Measurements from ENCODE around the gene HCFC1R1.
A peak's percentile ranks its signal among the peaks of the same experiment; 100 is the strongest.

The HCFC1R1 gene

DNA sequence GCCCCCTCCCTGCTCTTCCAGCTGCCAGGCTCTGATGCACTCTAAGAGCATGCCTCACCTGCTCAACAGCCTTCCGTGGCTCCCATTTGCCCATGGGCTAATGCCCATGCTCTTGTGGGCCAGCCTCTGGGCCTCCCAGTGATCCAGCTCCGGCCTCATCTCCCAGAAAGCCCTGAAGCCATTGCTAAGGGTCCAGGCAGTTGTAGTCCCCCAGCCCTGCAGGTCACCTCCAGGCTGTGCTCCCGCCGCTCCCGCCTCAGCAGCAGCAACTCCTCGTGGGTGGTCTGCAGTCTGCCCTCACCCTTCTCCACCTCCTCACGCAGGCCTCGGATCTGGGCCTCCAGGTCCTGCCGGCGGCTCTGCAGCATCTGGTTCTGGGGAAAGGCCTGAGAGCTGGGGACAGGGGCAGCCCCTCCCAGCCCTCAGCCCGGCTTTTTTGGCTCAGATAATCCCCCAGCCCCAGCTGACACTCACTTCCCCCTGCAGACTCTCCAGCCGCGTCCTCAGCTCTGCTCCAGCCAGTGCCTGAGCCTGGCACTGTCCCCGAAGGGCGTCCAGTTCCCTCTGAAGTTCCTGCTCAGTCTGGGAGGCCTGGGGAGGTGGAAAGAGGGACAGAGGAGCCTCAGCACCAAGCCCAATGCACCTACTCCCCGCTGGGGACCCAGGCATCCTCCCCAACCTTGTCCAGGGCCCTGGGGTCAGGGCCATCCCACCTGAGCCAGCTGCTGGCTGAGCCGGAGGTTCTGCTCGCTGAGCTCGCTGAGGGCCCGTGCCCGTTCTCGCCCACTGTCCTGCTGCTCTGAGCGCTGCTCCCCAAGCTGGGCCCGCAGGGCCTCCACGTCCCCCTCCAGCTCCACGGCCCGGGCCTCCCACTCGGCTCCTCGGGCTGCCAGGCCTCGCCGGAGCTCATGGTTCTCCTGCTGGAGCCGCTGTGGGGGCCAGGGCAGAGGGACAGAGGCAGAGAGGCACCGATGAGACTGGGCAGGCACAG lies 6.8 kb upstream of the HCFC1R1 start:
- H3K4me3 ChIP-seq (ENCODE audit: low read depth, low read length), result no peak overlapping the region
- peaks cover 5% of the 10 kb centered on the region for H3K4me1 ChIP-seq (ENCODE audit: control insufficient read depth, insufficient read depth, low read length)
- CTCF ChIA-PET, result interaction anchor here (0.6 to 9.2 kb wide), 17 partner anchors 9 to 1087 kb away, joined by 3 to 149 read pairs (median 9); partner anchors contain the start of genes BICDL2, HCFC1R1, THOC6 and TNFRSF12A
- TF ChIP-seq ZNF600 (tag by site-specific recombination; IDR thresholded peaks at IDR 0.05) (no peak), ZNF16 (tag by site-specific recombination; IDR thresholded peaks at IDR 0.05; ENCODE audit: low read depth) (peak; percentile 85)
- POLR2A ChIA-PET, result interaction anchor here (0.6 to 3.1 kb wide), 10 partner anchors 9 to 104 kb away, joined by 3 to 51 read pairs (median 5); partner anchors contain the start of genes HCFC1R1, THOC6, TNFRSF12A and ZNF213
- H3K36me3 ChIP-seq (ENCODE audit: control insufficient read depth in 2 of 2, insufficient read depth in 1 of 2, low read length in 2 of 2), result peaks cover 0 to 19% of the 10 kb centered on the region in 2 experiments; a peak in 1 of 3 replicates
- H3K9me3 ChIP-seq (ENCODE audit: control insufficient read depth, insufficient read depth, low read depth, low read length), result no peaks in the 10 kb centered on the region
- no peak overlapping the region for H3K27ac ChIP-seq (ENCODE audit: extremely low read depth, low read depth, low read length)

DNA sequence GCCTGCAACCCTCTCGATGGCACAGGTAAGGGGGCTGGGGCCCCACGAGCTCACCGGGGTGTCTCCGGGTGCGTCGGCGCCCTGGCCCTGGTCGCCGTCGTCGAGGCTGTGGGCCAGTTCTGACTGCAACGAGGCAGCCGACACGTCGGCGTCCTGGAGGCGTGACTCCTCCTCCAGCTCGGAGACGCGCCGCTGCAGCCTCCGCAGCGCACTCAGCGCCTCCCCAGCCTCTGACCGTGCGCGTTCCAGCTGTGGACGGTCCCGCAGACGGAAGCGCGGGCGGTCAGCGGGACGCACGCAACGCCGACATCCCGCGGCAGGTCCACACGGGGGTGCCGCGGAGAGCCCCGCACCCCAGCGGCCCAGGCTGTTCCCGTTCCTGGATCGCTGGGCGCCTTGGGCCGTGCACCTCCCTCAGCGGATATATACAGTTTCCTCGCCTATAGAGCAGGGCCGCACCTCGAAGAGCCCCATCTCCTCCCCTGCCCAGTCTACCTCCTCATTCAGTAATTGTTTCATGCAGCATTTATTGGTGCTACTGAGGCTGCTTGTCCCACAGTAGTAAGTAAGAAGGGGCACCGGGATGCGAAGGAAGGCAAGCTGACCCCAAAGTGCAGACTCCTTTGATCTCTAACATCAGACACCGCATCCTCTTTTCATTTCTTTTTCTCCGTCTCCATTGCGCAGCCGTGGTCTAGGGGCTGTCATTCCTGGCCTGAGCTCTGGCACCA lies 5.9 kb upstream of the HCFC1R1 start:
- H3K36me3 ChIP-seq (ENCODE audit: control insufficient read depth in 2 of 2, insufficient read depth in 1 of 2, low read length in 2 of 2), result peaks cover 0 to 22% of the 10 kb centered on the region in 2 experiments; a peak in 1 of 3 replicates
- TF ChIP-seq, protein P1, sequence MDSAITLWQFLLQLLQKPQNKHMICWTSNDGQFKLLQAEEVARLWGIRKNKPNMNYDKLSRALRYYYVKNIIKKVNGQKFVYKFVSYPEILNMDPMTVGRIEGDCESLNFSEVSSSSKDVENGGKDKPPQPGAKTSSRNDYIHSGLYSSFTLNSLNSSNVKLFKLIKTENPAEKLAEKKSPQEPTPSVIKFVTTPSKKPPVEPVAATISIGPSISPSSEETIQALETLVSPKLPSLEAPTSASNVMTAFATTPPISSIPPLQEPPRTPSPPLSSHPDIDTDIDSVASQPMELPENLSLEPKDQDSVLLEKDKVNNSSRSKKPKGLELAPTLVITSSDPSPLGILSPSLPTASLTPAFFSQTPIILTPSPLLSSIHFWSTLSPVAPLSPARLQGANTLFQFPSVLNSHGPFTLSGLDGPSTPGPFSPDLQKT (IDR thresholded peaks at IDR 0.05; ENCODE audit: borderline replicate concordance, low read depth, low read length), result no peak
- TF ChIP-seq ZNF623 (tag by site-specific recombination; IDR thresholded peaks at IDR 0.05), result no peak
- no peak for TF ChIP-seq GLI2 (tag by site-specific recombination; IDR thresholded peaks at IDR 0.05; ENCODE audit: borderline replicate concordance, low read depth)
- no peak for TF ChIP-seq ZBTB7A (tag by site-specific recombination; IDR thresholded peaks at IDR 0.05; ENCODE audit: low read depth)
- TF ChIP-seq YY1 (tag by site-specific recombination; IDR thresholded peaks at IDR 0.05), result no peak
- TF ChIP-seq, protein P2, sequence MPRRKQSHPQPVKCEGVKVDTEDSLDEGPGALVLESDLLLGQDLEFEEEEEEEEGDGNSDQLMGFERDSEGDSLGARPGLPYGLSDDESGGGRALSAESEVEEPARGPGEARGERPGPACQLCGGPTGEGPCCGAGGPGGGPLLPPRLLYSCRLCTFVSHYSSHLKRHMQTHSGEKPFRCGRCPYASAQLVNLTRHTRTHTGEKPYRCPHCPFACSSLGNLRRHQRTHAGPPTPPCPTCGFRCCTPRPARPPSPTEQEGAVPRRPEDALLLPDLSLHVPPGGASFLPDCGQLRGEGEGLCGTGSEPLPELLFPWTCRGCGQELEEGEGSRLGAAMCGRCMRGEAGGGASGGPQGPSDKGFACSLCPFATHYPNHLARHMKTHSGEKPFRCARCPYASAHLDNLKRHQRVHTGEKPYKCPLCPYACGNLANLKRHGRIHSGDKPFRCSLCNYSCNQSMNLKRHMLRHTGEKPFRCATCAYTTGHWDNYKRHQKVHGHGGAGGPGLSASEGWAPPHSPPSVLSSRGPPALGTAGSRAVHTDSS (tag by site-specific recombination; IDR thresholded peaks at IDR 0.05), result no peak
- TF ChIP-seq ZNF37A (tag by site-specific recombination; IDR thresholded peaks at IDR 0.05), result no peak
- no peak for TF ChIP-seq ZNF121 (tag by site-specific recombination; IDR thresholded peaks at IDR 0.05)
- no peak for TF ChIP-seq ZFHX2 (tag by site-specific recombination; conservative IDR thresholded peaks at IDR 0.05)
- TF ChIP-seq, protein P3, sequence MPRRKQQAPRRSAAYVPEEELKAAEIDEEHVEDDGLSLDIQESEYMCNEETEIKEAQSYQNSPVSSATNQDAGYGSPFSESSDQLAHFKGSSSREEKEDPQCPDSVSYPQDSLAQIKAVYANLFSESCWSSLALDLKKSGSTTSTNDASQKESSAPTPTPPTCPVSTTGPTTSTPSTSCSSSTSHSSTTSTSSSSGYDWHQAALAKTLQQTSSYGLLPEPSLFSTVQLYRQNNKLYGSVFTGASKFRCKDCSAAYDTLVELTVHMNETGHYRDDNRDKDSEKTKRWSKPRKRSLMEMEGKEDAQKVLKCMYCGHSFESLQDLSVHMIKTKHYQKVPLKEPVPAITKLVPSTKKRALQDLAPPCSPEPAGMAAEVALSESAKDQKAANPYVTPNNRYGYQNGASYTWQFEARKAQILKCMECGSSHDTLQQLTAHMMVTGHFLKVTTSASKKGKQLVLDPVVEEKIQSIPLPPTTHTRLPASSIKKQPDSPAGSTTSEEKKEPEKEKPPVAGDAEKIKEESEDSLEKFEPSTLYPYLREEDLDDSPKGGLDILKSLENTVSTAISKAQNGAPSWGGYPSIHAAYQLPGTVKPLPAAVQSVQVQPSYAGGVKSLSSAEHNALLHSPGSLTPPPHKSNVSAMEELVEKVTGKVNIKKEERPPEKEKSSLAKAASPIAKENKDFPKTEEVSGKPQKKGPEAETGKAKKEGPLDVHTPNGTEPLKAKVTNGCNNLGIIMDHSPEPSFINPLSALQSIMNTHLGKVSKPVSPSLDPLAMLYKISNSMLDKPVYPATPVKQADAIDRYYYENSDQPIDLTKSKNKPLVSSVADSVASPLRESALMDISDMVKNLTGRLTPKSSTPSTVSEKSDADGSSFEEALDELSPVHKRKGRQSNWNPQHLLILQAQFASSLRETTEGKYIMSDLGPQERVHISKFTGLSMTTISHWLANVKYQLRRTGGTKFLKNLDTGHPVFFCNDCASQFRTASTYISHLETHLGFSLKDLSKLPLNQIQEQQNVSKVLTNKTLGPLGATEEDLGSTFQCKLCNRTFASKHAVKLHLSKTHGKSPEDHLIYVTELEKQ (tag by site-specific recombination; IDR thresholded peaks at IDR 0.05; ENCODE audit: borderline replicate concordance), result no peak
- TF ChIP-seq SP3 (tag by site-specific recombination; IDR thresholded peaks at IDR 0.05), result no peak
- TF ChIP-seq, protein P4, sequence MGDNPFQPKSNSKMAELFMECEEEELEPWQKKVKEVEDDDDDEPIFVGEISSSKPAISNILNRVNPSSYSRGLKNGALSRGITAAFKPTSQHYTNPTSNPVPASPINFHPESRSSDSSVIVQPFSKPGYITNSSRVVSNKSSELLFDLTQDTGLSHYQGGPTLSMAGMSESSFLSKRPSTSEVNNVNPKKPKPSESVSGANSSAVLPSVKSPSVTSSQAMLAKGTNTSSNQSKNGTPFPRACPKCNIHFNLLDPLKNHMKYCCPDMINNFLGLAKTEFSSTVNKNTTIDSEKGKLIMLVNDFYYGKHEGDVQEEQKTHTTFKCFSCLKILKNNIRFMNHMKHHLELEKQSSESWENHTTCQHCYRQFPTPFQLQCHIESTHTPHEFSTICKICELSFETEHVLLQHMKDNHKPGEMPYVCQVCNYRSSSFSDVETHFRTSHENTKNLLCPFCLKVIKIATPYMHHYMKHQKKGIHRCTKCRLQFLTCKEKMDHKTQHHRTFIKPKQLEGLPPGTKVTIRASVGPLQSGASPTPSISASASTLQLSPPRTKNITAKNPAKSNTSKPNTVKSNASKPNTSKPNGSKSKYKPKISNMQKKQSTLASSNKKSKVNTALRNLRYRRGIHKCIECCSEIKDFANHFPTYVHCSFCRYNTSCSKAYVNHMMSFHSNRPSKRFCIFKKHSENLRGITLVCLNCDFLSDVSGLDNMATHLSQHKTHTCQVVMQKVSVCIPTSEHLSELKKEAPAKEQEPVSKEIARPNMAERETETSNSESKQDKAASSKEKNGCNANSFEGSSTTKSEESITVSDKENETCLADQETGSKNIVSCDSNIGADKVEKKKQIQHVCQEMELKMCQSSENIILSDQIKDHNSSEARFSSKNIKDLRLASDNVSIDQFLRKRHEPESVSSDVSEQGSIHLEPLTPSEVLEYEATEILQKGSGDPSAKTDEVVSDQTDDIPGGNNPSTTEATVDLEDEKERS (tag by site-specific recombination; IDR thresholded peaks at IDR 0.05), result no peak
- no peak for TF ChIP-seq ZFP41 (tag by site-specific recombination; IDR thresholded peaks at IDR 0.05; ENCODE audit: borderline replicate concordance)
- no peak for TF ChIP-seq ZNF138 (tag by site-specific recombination; IDR thresholded peaks at IDR 0.05; ENCODE audit: borderline replicate concordance)
- no peak overlapping the region for H3K4me3 ChIP-seq (ENCODE audit: low read depth, low read length)
- ChIA-PET CTCF (interaction anchor here (1.0 to 9.2 kb wide), 9 partner anchors 8 to 121 kb away, joined by 3 to 149 read pairs (median 22); partner anchors contain the start of genes BICDL2, HCFC1R1, THOC6 and TNFRSF12A), POLR2A (interaction anchor here (0.9 to 11.9 kb wide), 5 partner anchors 10 to 100 kb away, joined by 3 to 247 read pairs (median 4); no protein-coding TSS in a partner anchor)
- H3K9me3 ChIP-seq (ENCODE audit: control insufficient read depth, insufficient read depth, low read depth, low read length), result no peaks in the 10 kb centered on the region
- peaks cover 5% of the 10 kb centered on the region for H3K4me1 ChIP-seq (ENCODE audit: control insufficient read depth, insufficient read depth, low read length)
- no peak overlapping the region for H3K27ac ChIP-seq (ENCODE audit: extremely low read depth, low read depth, low read length)

Measured in HEK293 (cell line).